H1 (cell line): ENCODE results near the gene STAT1. TPM values are rescaled to one million over a fixed set of nuclear protein-coding genes. Genes with fewer than 3 reads are reported as not detected.
A peak's percentile ranks its signal among the peaks of the same experiment; 100 is the strongest.

Experiments used
- CTCF ChIA-PET: fragments of 300-600 bp; sonication (Branson Sonifier 250); formaldehyde crosslinking; loops from one replicate; lab custom pipeline; 2021; ENCODE audit not compliant: partially characterized antibody; lab: Charles Lee
- POLR2A ChIA-PET: fragments of 300-600 bp; sonication (Branson Sonifier 250); formaldehyde crosslinking; loops from one replicate; lab custom pipeline; 2021; ENCODE audit warnings: inconsistent platforms; ENCODE audit not compliant: partially characterized antibody; lab: Charles Lee
- DNase-seq, 2 experiments: peaks; one replicate each; pipeline versions ENCODE4 v3.0.0 to v3.0.0-alpha.2; 2010 to 2022; ENCODE audit warnings: low spot score in 2 of 2, low read depth in 1 of 2, mixed read lengths in 1 of 2
- FAIRE-seq: peaks from 2 replicates; lab custom pipeline; 2011; peaks lifted over from hg19 to GRCh38; lab: Jason Lieb, UNC
- H2AFZ ChIP-seq: 2 replicates; pipeline ENCODE4 v1.8.1; 2012; ENCODE audit warnings: low read length, inconsistent platforms
- H2AK5ac ChIP-seq: 2 replicates; pipeline ENCODE4 v1.6.1; 2013; ENCODE audit warnings: low read depth, low read length
- H2BK120ac ChIP-seq: replicated peaks from 2 replicates; pipeline ENCODE3; 2013; ENCODE audit warnings: low read depth, low read length, inconsistent platforms
- H2BK12ac ChIP-seq: 2 replicates; pipeline ENCODE4 v1.6.1; 2013; ENCODE audit warnings: low read depth, low read length
- H2BK15ac ChIP-seq: 2 replicates; pipeline ENCODE4 v1.6.1; 2013; ENCODE audit warnings: low read length
- H2BK20ac ChIP-seq: 2 replicates; pipeline ENCODE4 v1.6.1; 2013; ENCODE audit warnings: low read length
- H2BK5ac ChIP-seq: 2 replicates; pipeline ENCODE4 v1.6.1; 2013; ENCODE audit warnings: low read depth, low read length
- H3K14ac ChIP-seq: 2 replicates; pipeline ENCODE4 v1.6.1; 2013; ENCODE audit warnings: inconsistent platforms; ENCODE audit not compliant: insufficient read length
- H3K18ac ChIP-seq: 2 replicates; pipeline ENCODE4 v1.6.1; 2013; ENCODE audit warnings: low read length; ENCODE audit errors: extremely low read depth
- H3K23ac ChIP-seq: 2 replicates; pipeline ENCODE4 v1.6.1; 2013; ENCODE audit warnings: inconsistent platforms; ENCODE audit not compliant: insufficient read length
- H3K23me2 ChIP-seq: 2 replicates; pipeline ENCODE4 v1.6.1; 2013; ENCODE audit warnings: low read depth, low read length
- H3K27ac ChIP-seq: 2 replicates; pipeline ENCODE4 v1.6.1; 2011; ENCODE audit warnings: low read depth, low read length, inconsistent platforms
- H3K27me3 ChIP-seq, 4 experiments: replicated peaks in 1 of 4; 1 replicate in 1 of 4; 2 replicates in 3 of 4; pipeline versions ENCODE4 v1.6.1 to v1.8.1; 2011 to 2013; ENCODE audit warnings: low read length in 3 of 4, mild to moderate bottlenecking in 3 of 4, inconsistent platforms in 2 of 4, mixed read lengths in 2 of 4, moderate library complexity in 1 of 4; ENCODE audit not compliant: control insufficient read depth in 3 of 4, insufficient read depth in 3 of 4; ENCODE audit errors: extremely low read depth in 1 of 4
- H3K36me3 ChIP-seq, 4 experiments: 2 replicates each; pipeline versions ENCODE4 v1.6.1 to v1.8.1; 2011 to 2013; ENCODE audit warnings: mild to moderate bottlenecking in 4 of 4, low read length in 3 of 4, moderate library complexity in 2 of 4, control low read depth in 1 of 4, inconsistent platforms in 1 of 4; ENCODE audit not compliant: insufficient read depth in 4 of 4, control insufficient read depth in 2 of 4
- H3K4ac ChIP-seq: replicated peaks from 2 replicates; pipeline ENCODE3; 2013; ENCODE audit warnings: low read length, low read depth, mixed read lengths, inconsistent platforms; ENCODE audit not compliant: insufficient read length
- H3K4me1 ChIP-seq, 4 experiments: replicated peaks in 1 of 4; 1 replicate in 1 of 4; 2 replicates in 3 of 4; pipeline versions ENCODE4 v1.6.1 to v1.8.1; 2011 to 2013; ENCODE audit warnings: low read length in 3 of 4, inconsistent platforms in 2 of 4, mixed read lengths in 1 of 4; ENCODE audit not compliant: insufficient read depth in 4 of 4, control insufficient read depth in 3 of 4
- H3K4me2 ChIP-seq, 2 experiments: 2 replicates each; pipeline versions ENCODE4 v1.6.1 to v1.8.1; 2011 to 2013; ENCODE audit warnings: low read depth in 2 of 2, low read length in 2 of 2, control low read depth in 1 of 2, inconsistent platforms in 1 of 2, mild to moderate bottlenecking in 1 of 2; ENCODE audit not compliant: insufficient read depth in 1 of 2
- H3K4me3 ChIP-seq, 4 experiments: fragments of 200-600, 300-600 bp in 1 of 4; sonication (generic), shearing (Covaris generic), sonication (Bioruptor Twin) in 1 of 4; 2 replicates each; pipeline versions ENCODE4 v1.5.1 to v1.8.1; 2011 to 2016; ENCODE audit warnings: low read length in 4 of 4, low read depth in 3 of 4, control low read depth in 2 of 4, inconsistent platforms in 2 of 4, mild to moderate bottlenecking in 2 of 4, mixed read lengths in 1 of 4, moderate library complexity in 1 of 4; ENCODE audit not compliant: insufficient read depth in 2 of 4; ENCODE audit errors: extremely low read depth in 1 of 4
- H3K56ac ChIP-seq: replicated peaks from 2 replicates; pipeline ENCODE3; 2013; ENCODE audit warnings: low read depth, mild to moderate bottlenecking, mixed read lengths, low read length, inconsistent platforms; ENCODE audit not compliant: insufficient read length
- H3K79me1 ChIP-seq: 2 replicates; pipeline ENCODE4 v1.6.1; 2013; ENCODE audit warnings: low read depth, low read length, control low read depth
- H3K79me2 ChIP-seq, 2 experiments: 2 replicates each; pipeline versions ENCODE4 v1.6.1 to v1.8.1; 2012 to 2013; ENCODE audit warnings: low read length in 2 of 2, mild to moderate bottlenecking in 2 of 2, inconsistent platforms in 1 of 2; ENCODE audit not compliant: insufficient read depth in 2 of 2, control insufficient read depth in 1 of 2
- H3K9ac ChIP-seq, 4 experiments: replicated peaks in 1 of 4; 1 replicate in 1 of 4; 2 replicates in 3 of 4; pipeline versions ENCODE4 v1.6.1 to v1.8.1; 2011 to 2013; ENCODE audit warnings: low read depth in 3 of 4, low read length in 3 of 4, control low read depth in 2 of 4, mild to moderate bottlenecking in 2 of 4, moderate library complexity in 2 of 4, inconsistent platforms in 1 of 4; ENCODE audit errors: extremely low read depth in 1 of 4
- H3K9me3 ChIP-seq, 2 experiments: 2 replicates each; pipeline versions ENCODE4 v1.6.1 to v1.8.1; 2012 to 2013; ENCODE audit warnings: mild to moderate bottlenecking in 2 of 2, moderate library complexity in 2 of 2, control low read depth in 1 of 2, inconsistent platforms in 1 of 2, low read depth in 1 of 2, low read length in 1 of 2, mixed read lengths in 1 of 2; ENCODE audit not compliant: insufficient read depth in 2 of 2
- H4K20me1 ChIP-seq, 2 experiments: replicated peaks in 1 of 2; 2 replicates each; pipeline versions ENCODE3 to v1.8.1; 2011 to 2013; ENCODE audit warnings: inconsistent platforms in 2 of 2, low read length in 2 of 2, mild to moderate bottlenecking in 1 of 2; ENCODE audit not compliant: insufficient read depth in 2 of 2, control insufficient read depth in 1 of 2
- H4K5ac ChIP-seq: 2 replicates; pipeline ENCODE4 v1.6.1; 2013; ENCODE audit warnings: low read length, low read depth, mixed read lengths, inconsistent platforms; ENCODE audit not compliant: insufficient read length
- H4K8ac ChIP-seq: 2 replicates; pipeline ENCODE4 v1.8.0; 2013; ENCODE audit warnings: mild to moderate bottlenecking, moderate library complexity, low read length, inconsistent platforms; ENCODE audit not compliant: insufficient read depth; ENCODE audit errors: extremely low read depth
- H4K91ac ChIP-seq: replicated peaks from 2 replicates; pipeline ENCODE3; 2013; ENCODE audit warnings: low read length, mixed read lengths, inconsistent platforms; ENCODE audit not compliant: insufficient read length
- BACH1 ChIP-seq: IDR thresholded peaks from 2 replicates; pipeline ENCODE4 v1.6.1; 2012; ENCODE audit warnings: low read length, improper control_type of control experiment
- EGR1 ChIP-seq: IDR thresholded peaks from 2 replicates; pipeline ENCODE4 v1.6.1; 2011; ENCODE audit warnings: low read depth, low read length, borderline replicate concordance
- EP300 ChIP-seq, 2 experiments: IDR thresholded peaks; 1 replicate in 1 of 2; 2 replicates in 1 of 2; pipeline ENCODE4 v1.6.1; 2011 to 2012; ENCODE audit warnings: low read depth in 2 of 2, low read length in 2 of 2, mild to moderate bottlenecking in 2 of 2, borderline replicate concordance in 1 of 2, inconsistent platforms in 1 of 2, moderate library complexity in 1 of 2
- GABPA ChIP-seq: IDR thresholded peaks from 2 replicates; pipeline ENCODE4 v1.6.1; 2011; ENCODE audit warnings: mild to moderate bottlenecking, low read length, moderate library complexity, borderline replicate concordance; ENCODE audit not compliant: insufficient read depth
- GTF2F1 ChIP-seq: IDR thresholded peaks from 2 replicates; pipeline ENCODE4 v1.6.1; 2012; ENCODE audit warnings: low read depth, low read length, improper control_type of control experiment, borderline replicate concordance
- HDAC2 ChIP-seq, 2 experiments: fragments of 300-600 bp in 1 of 2; sonication (generic) in 1 of 2; IDR thresholded peaks; 2 replicates each; pipeline ENCODE4 v1.6.1; 2011 to 2012; ENCODE audit warnings: low read depth in 2 of 2, low read length in 2 of 2, mild to moderate bottlenecking in 2 of 2, moderate library complexity in 2 of 2, borderline replicate concordance in 1 of 2, inconsistent platforms in 1 of 2
- JUN ChIP-seq: IDR thresholded peaks from 2 replicates; pipeline ENCODE4 v1.6.1; 2011; ENCODE audit warnings: low read depth, mild to moderate bottlenecking, improper control_type of control experiment, low read length
- JUND ChIP-seq: IDR thresholded peaks from 2 replicates; pipeline ENCODE4 v1.6.1; 2011; ENCODE audit warnings: mild to moderate bottlenecking, improper control_type of control experiment, low read length
- MAFK ChIP-seq: IDR thresholded peaks from 2 replicates; pipeline ENCODE4 v1.6.1; 2012; ENCODE audit warnings: low read depth, mild to moderate bottlenecking, improper control_type of control experiment, low read length
- PHF8 ChIP-seq: fragments of 200-600 bp; sonication (generic); conservative IDR thresholded peaks from 2 replicates; pipeline ENCODE4 v1.7.1; 2012; ENCODE audit warnings: low read depth, mild to moderate bottlenecking, inconsistent platforms, low read length, moderate library complexity
- RXRA ChIP-seq: IDR thresholded peaks from 2 replicates; pipeline ENCODE4 v1.6.1; 2011; ENCODE audit warnings: low read depth, mild to moderate bottlenecking, low read length, moderate library complexity; ENCODE audit not compliant: insufficient read depth
- SP2 ChIP-seq: IDR thresholded peaks from 2 replicates; pipeline ENCODE4 v1.6.1; 2012; ENCODE audit warnings: mild to moderate bottlenecking, low read length, inconsistent platforms
- TAF7 ChIP-seq: optimal IDR thresholded peaks from 2 replicates; pipeline ENCODE3; 2011; ENCODE audit warnings: low read depth, mild to moderate bottlenecking, inconsistent platforms, low read length, moderate library complexity, borderline replicate concordance
- WGBS, 2 experiments: shearing (Covaris generic) in 1 of 2; methylation state at CpG; one replicate each; pipeline versions ENCODE4 v1.1.6 to v1.1.7; 2013 to 2015; ENCODE audit warnings: low lambda C conversion rate in 2 of 2, mixed read lengths in 2 of 2, inconsistent platforms in 1 of 2, low coverage in 1 of 2, missing lambda C conversion rate in 1 of 2; ENCODE audit not compliant: insufficient replicate concordance in 2 of 2, insufficient coverage in 1 of 2, insufficient read length in 1 of 2; ENCODE audit errors: extremely low coverage in 1 of 2, missing lambda C conversion rate in 1 of 2; 5-methylcytosine and 5-hydroxymethylcytosine counted together
- polyA plus RNA-seq, 7 experiments: library from polyadenylated mRNA; depleted of rRNA in 3 of 7; stranded (reverse) in 5 of 7; unstranded in 2 of 7; fragments of >200 nt in 5 of 7; fragments of 200-250 nt in 2 of 7; gene quantifications; 1 replicate in 5 of 7; 2 replicates in 1 of 7; 4 replicates in 1 of 7; pipeline versions ENCODE4 v1.2.1 to v1.2.3, GENCODE V29; 2011 to 2013; ENCODE audit warnings: missing spikeins in 2 of 7, mixed read lengths in 2 of 7
- total RNA-seq: library from RNA; stranded (reverse); fragmentation: NEBNext Ultra II Directional; extraction: Animal tissue kit (Norgen Biotek cat#: 25700); gene quantifications from 2 replicates; pipeline ENCODE4 v1.2.1, GENCODE V29; 2021

Gene STAT1
- total and polyA plus RNA-seq, 2 of the 8 experiments (the other 6 are each of a cell fraction or from before 2014, with no cell fraction given): 20.3 to 43.0 TPM

DNA sequence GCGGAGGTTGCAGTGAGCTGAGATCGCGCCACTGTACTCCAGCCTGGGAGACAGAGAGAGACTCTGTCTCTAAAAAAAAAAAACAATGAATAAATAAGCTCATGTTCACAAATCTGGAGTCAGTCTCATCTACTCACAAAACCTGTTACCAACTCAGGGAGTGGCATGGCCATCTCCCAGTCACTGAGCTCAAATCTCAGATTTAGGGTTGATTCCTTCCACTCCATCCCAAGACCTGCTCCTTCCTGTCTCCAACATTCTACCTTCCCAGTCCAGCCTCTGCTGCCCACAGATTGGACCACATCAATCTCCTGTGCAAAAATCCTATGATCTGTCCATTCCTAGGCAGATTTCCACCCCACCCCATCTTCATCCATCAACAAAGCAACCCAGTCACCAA, 1.6 kb downstream of the STAT1 start:
- Histone ChIP-seq H3K36me3 (peaks cover 0 to 24% (median 12%) of the 10 kb centered on the region in 4 experiments; a peak in 6 of 8 replicates), H4K8ac (no peak overlapping the region), H3K23me2 (peaks cover 12% of the 10 kb centered on the region), H3K4ac (no peak overlapping the region), H4K20me1 (peaks cover 0 to 4% of the 10 kb centered on the region in 2 experiments), H2BK5ac (no peak overlapping the region), H3K18ac (no peak overlapping the region), H2BK12ac (no peak overlapping the region), H3K4me3 (peak overlapping the region in 1 of 4 experiments; percentile 85; a peak in 1 of 8 replicates), H2AFZ (no peak overlapping the region), H2BK20ac (no peak overlapping the region), H3K23ac (no peak overlapping the region), H3K9ac (no peak overlapping the region), H2AK5ac (no peak overlapping the region), H3K4me2 (peak overlapping the region in 1 of 2 experiments; percentile 98; a peak in 1 of 4 replicates), H2BK120ac (no peak overlapping the region), H3K56ac (no peak overlapping the region), H3K79me1 (no peaks in the 10 kb centered on the region), H4K91ac (no peak overlapping the region), H3K79me2 (peaks cover 3 to 19% of the 10 kb centered on the region in 2 experiments; a peak in 2 of 4 replicates), H3K14ac (no peak overlapping the region), H3K9me3 (no peaks in the 10 kb centered on the region), H3K4me1 (peaks cover 0 to 6% (median 1%) of the 10 kb centered on the region in 4 experiments; a peak in 3 of 7 replicates), H3K27me3 (peaks cover 0 to 13% (median 6%) of the 10 kb centered on the region in 4 experiments; a peak in 4 of 7 replicates), H4K5ac (no peak overlapping the region), H3K27ac (no peak overlapping the region), H2BK15ac (no peak overlapping the region)
- WGBS, 2 experiments: 100% methylated on average over 3 of the region's 3 CpGs; no CpG with 5 or more reads in 1 of the 2 experiments
- FAIRE-seq: no peak
- ChIA-PET POLR2A (interaction anchor here (1.3 kb wide), 2 partner anchors 8 to 131 kb away, joined by 3 to 4 read pairs; no protein-coding TSS in a partner anchor), CTCF (interaction anchor here (0.8 to 3.2 kb wide), 9 partner anchors 10 to 554 kb away, joined by 3 to 15 read pairs (median 6); no protein-coding TSS in a partner anchor)
- no peak for DNase-seq
- TF ChIP-seq SP2 (no peak), JUN (no peak), EP300 (IDR thresholded peaks at IDR 0.05; ENCODE audit: borderline replicate concordance in 1 of 2, low read depth in 2 of 2, low read length in 2 of 2) (no peak), EGR1 (no peak), MAFK (no peak), JUND (no peak), BACH1 (no peak), GTF2F1 (no peak), HDAC2 (IDR thresholded peaks at IDR 0.05; ENCODE audit: borderline replicate concordance in 1 of 2, low read depth in 2 of 2, low read length in 2 of 2) (no peak), PHF8 (no peak), GABPA (no peak), TAF7 (no peak), RXRA (no peak)
